GM21529 (cell line): ENCODE measurements around the gene NSMCE3.
A peak's percentile ranks its signal among the peaks of the same experiment; 100 is the strongest.
"Not testable (repeated sequence)": the region's sequence is repeated elsewhere in the genome, so short reads cannot be mapped to it uniquely, and the experiment has no call there.

Experiments used
- ATAC-seq: cut with Tn5 transposase; IDR thresholded peaks from one replicate; pipeline ENCODE4 v1.9.1; 2021; ENCODE audit not compliant: unreplicated experiment

Gene NSMCE3

DNA sequence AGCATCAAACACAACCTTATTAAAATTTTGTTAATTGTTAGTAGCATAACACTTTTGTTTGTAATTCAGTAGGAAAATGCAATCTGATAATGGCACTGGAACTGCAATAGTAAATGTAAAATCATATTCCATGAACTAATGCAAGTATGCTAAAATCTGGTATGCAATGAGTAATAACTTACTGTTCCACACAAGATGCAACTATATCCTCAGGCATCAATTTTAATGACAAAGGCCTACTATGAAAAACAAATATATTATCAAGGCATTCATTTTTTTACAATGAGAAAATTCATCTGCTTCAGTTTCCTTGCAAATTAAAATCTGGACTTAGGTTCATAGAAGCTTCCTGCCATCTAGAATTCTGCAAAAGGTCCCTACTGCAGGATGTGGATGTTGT, 1.4 kb upstream of the NSMCE3 start:
- no peak for ATAC-seq

DNA sequence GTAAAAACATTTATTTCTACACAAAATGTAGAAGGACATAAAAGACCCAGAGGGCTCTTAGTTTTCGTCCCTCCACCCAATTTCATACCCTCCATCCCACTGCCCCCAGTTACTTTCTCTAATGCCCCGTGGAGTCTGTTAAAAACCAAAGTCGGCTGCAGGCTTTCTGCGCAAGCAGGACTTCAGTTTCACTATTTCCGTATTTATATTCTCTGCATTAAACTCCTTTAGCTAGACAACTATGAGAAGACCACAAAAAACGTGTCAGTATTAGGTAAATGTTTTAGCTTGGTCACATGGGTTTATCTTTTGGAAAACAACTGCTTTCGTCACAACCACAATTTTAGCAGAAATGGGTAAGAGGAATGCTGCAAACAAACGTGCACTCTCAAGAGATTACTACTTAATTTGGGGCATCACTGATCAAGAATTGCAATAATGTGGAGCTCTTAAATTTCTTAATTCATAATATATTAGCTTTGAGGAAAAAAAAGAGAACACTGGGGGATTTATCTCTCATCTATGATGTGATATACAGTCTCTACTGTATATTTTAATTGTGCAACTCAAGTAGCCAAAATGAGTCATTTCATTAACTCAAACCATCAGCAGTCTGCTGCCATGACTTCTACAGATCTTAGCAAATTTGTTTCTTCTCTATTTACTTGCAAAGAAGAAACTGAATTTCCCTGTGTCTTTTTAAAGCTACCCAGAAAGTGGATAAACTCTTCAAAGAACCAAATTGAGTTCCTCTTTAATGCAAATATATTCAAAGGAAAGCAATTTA, 740 bp upstream of the NSMCE3 start:
- ATAC-seq = peak; percentile 29

DNA sequence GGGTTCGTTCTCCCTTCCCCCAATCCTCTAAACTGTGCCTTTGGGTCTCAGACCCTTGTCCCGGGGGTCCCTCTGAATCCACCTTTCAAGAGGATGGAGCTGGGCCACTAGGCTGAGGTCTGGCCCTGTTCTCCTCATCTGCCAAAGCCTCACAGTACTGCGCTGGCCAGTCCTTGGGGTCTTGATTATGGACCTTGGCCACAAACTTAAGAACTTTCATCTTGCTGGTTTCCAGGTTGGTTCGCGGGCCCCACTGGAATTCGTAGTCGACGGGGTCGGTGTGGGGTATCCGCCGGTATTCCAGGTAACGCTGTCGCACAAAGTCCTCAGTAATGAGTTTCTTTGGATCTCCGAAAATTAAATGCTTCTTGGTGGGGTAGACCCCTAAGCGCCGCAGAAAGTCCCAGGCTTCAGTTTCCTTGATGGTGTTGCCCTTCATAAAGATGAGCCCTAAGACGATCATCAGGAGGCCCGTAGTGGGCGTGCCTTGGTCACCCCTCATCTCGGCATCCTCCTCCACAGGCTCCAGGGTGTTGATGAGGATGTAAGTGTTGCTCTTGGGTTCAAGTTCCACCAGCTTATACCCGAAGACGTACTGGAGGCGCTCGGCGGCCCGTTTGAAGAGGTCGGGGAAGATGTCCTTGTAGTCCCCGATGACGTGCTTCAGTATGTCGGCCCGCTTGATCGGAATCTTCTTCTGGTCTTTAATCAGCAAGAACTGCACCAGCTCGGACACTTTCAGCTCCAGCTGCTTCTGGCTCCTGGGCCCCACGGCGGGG, 727 bp downstream of the NSMCE3 start:
- ATAC-seq = peak; percentile 18

DNA sequence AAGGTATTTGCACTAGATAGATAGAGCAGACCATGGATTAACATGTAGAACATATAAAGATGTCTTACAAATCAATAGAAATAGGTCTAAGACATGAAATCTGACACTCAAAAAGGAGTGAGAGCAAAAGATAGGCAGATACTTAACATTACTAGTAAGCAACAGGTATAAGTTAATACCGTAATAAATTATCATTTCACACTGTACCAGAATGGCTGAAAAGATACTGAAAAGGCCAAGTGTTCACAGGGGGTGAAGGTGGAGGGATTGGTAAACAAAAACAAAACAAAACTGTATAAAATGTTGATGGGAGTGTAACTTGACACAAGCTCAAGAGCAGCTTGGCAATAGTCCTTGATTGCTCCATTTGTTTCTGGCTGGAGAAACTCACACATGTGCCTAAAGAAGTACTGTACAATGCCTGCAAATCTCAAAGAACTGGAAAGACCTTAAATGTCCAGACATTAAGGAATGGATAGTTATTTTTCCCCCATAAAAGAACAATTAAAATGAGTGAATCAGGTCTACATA, 3.5 kb downstream of the NSMCE3 start:
- ATAC-seq = no peak

DNA sequence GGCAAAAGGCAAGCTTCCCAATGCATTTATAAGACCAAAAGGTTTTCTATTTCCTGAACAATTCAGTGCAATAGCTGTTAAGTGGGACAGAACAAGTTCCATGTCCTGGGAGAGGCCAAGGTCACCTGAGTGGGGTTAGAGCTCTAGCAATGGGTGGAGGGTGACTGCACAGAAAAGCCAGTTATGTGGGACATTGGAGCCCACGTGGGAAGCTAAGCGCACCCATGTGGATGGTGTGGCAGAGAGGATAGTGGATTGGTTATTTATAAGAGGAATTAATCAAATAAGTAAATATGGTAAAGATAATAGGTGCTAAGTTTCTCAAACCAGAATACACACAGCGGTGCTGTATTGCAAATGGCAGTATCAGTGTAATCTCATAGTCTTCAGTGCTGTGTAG, 6.3 kb downstream of the NSMCE3 start:
- no peak for ATAC-seq

DNA sequence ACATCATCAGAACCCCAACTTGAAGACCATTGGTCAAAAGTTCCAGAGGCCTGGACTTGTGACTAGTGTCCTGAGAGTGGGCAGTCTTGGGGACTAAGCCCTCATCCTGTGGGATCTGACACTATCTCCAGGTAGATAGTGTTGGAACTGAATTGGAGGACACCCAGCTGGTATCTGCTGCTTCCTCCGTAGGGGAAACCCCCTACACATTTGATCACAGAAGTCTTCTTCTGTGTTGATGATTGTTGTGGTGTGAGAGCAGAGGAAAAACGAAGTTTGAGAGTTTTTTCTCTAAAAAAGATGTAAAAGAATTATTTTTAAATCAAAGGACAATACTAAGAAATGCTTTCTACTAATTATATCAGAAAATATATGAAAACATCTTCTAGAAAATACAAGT, 6.9 kb downstream of the NSMCE3 start:
- ATAC-seq = no peak

DNA sequence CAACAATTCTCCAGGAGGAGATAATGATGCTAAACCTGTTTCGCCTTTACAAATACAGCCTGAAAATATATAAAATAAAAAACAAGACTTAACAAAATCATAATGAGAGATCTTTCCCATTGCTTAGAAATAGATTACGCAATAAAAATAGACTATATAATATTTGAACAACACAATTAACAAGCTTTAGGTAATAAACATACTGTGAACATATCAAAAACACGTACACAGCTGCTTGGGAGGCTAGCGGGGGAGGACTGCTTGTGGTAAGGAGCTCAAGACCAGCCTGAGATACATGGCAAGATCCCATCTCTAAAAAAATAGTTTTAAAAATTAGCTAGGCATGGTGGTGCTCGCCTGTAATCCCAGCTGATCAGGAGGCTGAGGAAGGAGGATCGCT, 8.7 kb downstream of the NSMCE3 start:
- no peak for ATAC-seq

DNA sequence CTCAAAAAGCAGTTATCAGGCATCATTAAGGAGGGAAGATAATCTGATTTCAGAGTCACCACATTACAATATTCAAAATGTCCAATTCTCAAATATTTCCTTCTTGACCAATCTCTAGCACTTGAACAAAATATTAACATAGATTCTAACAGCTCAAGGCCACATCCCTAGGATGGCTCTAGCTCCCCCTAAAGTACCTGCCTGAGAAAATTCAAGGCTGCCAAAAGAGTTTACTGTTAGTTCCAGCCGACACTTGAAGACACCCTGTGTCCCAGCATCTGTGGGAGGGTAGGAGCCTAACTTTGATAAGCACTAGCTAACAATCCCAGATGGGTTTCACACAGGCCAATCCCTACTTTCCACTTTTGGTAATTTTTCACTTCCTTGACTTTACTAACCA, 10.4 kb downstream of the NSMCE3 start:
- ATAC-seq = no peak

DNA sequence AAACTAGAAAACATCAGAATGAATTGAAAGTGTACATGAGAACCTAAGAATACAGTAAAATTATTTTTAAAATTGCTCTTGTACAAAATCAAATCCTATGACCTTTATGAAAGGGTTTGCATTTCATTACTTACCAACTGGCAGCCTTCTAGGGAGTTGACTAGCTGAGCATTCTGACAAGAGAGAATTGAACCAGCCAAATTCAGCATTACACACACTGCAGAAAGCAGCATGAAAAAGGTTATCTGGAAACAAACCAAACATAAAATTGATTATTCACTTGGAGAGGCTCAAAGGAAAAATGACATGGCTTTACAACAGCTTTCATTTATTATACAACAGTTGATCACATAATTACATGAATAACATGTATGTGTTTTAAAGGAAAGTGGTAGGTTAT, 17.4 kb downstream of the NSMCE3 start:
- no peak for ATAC-seq

DNA sequence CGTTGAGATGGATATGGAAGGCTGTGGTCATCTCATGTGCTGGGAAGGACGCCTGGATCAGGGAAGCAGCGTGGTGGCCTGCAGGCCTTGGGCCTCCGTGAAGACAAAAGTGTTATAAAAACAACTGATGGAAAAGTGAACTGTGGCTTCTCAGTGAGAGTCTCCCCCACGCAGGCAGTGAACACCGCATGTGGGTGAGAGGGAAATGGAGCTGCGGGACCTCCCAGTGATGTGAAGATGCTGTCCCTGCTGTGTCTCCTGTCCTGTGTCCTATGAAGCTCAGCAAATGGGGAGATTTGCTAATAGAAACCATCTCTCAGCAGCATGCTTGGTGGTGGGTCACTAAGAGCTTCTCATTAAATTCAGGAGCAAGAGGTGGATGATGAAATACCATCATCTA, 25.1 kb downstream of the NSMCE3 start:
- ATAC-seq = no peak

DNA sequence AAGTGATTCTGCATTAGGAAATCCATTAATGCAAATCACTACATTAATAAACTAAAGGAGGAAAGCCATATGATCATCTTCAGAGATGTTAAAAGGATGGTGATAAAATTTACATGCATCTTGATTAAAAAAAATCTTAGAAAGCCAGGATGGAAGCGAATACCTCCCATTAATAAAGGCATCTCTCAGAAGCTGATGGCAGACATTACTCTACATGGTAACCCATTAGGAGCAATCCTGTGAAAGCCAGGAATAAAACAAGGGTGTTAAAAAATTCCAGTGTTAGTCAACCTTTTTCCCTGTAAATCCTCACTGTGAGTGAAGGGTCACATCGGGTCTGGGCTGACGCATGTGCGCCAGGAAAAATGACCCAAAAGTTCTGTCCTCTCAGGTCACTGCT, 25.5 kb downstream of the NSMCE3 start:
- no peak for ATAC-seq

DNA sequence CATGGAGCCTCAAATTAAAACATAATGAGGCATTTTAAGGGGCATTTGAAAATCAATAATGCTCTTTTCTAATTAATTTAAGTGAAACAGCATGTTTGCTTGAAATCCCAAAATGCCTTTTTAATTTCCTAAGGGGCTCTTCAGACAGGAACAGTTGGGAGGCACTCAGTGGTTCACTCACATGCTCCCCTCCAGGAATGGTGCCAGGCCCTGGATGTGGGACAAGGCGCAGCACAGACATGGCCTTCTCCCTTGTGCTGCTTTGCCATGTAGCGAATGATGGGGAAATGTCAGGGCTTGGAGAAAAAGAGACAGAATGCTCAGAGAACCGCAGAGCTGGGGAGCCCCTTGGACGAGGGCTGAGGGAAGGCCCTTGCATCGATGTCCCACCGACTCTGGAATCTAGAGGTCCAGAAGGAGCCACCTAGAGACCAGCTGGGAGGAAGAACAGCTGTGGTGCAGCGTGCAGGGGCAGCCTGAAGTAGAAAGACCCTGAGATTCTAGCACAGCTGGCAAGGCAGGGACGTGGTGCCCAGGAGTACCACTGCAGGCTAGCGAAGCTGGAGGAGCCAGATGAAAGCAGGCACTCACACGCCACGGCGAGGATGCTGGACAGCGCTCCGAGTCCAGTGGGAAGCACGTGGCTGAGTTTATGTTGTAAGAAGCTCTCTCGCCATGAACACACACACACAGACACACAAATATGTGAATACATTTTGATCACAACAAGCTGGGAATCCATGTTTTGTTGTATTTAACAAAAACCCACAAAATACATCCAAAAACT, 27.0 kb downstream of the NSMCE3 start:
- ATAC-seq = no peak

DNA sequence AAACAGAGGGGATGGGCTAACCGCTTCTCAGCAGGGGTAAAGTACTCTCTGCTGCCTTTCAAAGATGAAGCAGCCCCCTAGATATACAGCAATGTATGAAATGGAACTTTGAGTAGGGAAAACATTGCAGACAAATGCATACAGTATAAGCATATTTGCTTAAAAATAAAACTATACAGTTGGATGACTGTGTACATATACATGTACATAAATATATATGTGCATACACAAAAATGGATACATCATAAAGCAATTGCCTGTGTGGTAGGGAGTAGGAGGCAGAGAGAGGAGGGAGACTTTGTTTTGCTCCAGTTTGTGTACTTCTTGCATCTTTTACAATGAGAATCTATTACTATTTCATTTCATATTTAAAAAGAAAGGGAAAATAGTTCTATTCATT, 28.4 kb downstream of the NSMCE3 start:
- ATAC-seq = no peak

DNA sequence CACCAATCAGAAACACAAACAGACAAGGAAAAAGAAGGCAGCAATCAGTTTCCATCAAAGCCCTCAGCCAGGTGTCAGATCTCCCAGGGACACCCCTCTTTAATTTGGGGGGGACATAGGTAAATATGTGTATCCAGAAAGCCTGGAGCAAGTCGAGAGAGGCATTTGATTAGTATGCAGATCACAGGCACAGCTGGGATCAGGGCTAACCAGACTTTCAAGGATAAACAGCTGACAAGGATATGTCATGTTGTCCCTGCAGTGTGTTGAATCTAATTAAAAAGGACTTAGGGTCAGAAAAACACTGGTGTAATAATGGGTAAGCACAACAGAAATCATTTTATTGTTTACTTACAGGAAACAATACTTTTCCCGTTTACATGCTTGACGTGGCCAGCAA, 30.2 kb downstream of the NSMCE3 start:
- no peak for ATAC-seq

DNA sequence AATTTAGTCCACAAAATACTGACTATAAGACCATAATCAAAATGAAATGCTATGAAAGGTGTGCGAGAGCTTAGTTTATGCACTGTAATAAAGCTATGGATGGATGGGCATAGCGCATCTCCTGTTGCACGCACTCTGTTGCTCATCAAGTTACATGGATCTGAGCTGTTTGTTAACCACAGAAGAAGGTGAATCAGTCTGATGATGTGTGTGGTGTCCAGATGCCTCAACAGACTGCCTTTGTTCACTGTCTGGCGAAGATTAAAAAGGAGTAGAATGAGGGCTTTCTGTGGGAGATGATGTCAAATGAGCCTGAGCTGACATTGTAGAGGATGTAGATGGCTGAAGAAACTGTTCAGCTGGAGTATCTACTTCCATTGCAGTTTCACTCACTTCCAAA, 36.1 kb downstream of the NSMCE3 start:
- no peak for ATAC-seq

DNA sequence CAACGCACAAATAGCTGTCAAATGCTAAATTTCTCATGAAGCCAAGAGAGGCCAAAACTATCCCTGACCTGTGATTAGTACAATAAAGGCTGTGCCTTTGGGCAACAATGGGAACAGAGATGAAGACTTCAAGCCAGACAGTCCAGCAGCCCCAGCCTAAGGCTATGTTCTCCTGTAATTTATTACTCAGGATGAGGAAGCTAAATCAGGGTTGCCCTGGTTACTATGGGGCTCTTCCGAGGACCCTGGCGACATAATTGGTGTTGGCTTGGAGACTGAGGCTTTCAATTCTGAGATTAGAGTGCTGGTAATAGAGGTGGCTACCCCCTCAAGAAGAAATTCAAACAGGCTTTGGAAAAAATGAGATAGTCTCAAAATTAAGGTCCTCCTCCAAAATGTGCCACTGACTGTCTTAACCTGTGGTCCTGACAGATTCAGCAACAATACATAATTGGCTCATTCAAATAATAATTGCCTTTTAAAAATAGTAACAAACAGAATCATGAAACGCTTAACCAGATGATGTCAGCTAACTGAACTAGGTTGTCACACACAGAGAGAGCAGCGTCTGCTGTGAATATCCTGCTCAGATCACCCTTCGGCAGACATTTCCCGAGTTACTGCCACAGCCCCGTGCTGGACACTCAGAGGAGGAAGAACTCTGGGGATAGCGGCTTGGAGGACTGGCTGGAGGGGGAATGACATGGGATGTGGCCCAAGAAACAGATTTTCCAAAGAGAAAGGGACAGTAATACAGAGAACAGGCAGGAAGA, 43.0 kb downstream of the NSMCE3 start:
- ATAC-seq = no peak

DNA sequence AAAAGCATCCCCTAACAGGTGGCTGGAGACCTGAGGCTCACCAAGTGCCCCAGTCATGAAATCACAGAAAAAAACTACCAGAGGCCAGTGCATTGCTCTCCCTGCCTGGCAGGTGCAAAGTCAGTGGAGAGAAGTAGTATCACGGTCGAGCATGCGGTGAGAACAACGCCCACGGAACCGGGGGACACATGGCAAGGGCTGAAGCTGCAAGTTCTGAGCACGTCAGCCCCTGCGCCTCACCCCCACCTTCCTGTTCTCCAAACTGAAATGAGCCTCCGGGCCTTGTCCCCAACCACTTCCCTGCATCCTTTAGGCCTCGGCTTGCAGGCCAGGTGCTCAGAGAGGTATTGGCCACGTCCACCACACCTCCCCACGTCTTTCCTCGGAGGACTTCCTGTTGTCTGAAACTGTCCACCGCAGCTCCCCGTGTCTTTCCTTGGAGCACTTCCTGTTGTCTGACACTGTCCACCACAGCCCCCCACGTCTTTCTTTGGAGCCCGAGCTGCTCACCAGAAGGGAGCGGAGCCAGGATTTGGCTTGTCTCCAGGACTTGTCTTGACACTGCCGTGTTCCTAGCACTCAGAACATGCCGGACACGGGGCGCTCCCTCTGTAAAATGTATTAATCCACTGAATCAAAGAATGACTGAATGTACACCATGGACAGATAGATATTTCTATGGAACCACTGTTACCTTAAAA, 43.9 kb downstream of the NSMCE3 start:
- ATAC-seq = no peak

DNA sequence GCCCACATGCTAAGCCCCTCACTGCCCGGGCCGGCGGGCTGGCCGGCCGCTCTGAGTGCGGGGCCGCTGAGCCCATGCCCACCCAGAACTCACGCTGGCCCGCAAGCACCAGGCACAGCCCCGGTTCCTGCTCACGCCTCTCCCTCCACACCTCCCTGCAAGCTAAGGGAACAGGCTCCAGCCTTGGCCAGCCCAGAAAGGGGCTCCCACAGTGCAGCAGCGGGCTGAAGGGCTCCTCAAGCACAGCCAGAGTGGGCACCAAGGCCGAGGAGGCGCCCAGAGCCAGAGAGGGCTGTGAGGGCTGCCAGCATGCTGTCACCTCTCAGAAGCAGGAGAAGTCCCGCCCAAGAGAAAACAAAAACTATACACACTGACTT, 44.6 kb downstream of the NSMCE3 start:
- not testable (repeated sequence) for ATAC-seq

DNA sequence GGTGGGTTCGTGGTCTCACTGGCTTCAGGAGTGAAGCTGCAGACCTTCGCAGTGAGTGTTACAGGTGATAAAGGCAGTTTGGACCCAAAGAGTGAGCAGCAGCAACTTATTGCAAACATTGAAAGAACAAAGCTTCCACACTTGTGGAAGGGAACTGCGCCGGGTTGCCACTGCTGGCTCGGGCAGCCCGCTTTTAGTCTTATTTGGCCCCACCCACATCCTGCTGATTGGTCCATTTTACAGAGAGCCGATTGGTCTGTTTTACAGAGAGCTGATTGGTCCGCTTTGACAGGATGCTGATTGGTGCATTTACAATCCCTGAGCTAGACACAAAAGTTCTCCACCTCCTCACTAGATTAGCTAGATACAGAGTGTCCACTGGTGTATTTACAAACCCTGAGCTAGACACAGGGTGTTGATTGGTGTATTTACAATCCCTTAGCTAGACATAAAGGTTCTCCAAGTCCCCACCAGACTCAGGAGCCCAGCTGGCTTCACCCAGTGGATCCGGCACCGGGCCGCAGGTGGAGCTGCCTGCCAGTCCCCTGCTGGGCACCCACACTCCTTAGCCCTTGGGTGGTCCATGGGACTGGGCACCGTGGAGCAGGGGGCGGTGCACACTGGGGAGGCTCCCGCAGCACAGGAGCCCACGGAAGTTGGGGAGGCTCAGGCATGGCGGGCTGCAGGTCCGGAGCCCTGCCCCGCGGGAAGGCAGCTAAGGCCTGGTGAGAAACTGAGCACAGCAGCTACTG, 45.2 kb downstream of the NSMCE3 start:
- not testable (repeated sequence) for ATAC-seq
